Vagina (tissue), 2 donors: ENCODE results near the gene GALNT9. TPM values are rescaled to one million over a fixed set of nuclear protein-coding genes. Genes with fewer than 3 reads are reported as not detected.
"Not testable (repeated sequence)": the region's sequence is repeated elsewhere in the genome, so short reads cannot be mapped to it uniquely, and the experiment has no call there.

Source experiments
- DNase-seq, 2 donors: peaks; one replicate each; pipeline ENCODE4 v3.0.0-alpha.2; 2017; ENCODE audit errors: extremely low spot score in 2 of 2
- H3K27ac ChIP-seq: fragments of 200-600 bp; sonication (generic); one replicate; pipeline ENCODE4 v1.5.1; 2019
- H3K27me3 ChIP-seq: fragments of 200-600 bp; sonication (generic); one replicate; pipeline ENCODE4 v1.5.1; 2019
- H3K36me3 ChIP-seq, 2 donors: fragments of 200-600 bp; sonication (generic); one replicate each; pipeline ENCODE4 v1.5.1; 2017 to 2019
- H3K4me1 ChIP-seq: fragments of 200-600 bp; sonication (generic); one replicate; pipeline ENCODE4 v1.5.1; 2019
- H3K4me3 ChIP-seq, 2 donors: fragments of 200-600 bp; sonication (generic); 1 replicate in 1 of 2; 2 replicates in 1 of 2; pipeline ENCODE4 v1.5.1; 2016 to 2019
- H3K9me3 ChIP-seq: fragments of 200-600 bp; sonication (generic); one replicate; pipeline ENCODE4 v1.5.1; 2019
- CTCF ChIP-seq, 3 experiments: fragments of 450-650 bp in 2 of 3; fragments of 200-600 bp in 1 of 3; sonication (generic) in 1 of 3; IDR thresholded peaks; one replicate each; pipeline ENCODE4 v1.5.1; 2017 to 2019; ENCODE audit warnings: antibody characterized with exemption in 3 of 3, mild to moderate bottlenecking in 2 of 3, moderate library complexity in 2 of 3
- POLR2A ChIP-seq, 2 donors: fragments of 450-650 bp; IDR thresholded peaks; one replicate each; pipeline ENCODE4 v1.6.1; 2017; ENCODE audit warnings: antibody characterized with exemption in 2 of 2, mild to moderate bottlenecking in 2 of 2, moderate library complexity in 2 of 2
- POLR2AphosphoS5 ChIP-seq, 2 donors: sonication (generic); formaldehyde crosslinking; IDR thresholded peaks; one replicate each; pipeline ENCODE4 v1.9.0; 2017; ENCODE audit warnings: antibody characterized with exemption in 2 of 2, mild to moderate bottlenecking in 2 of 2, low read depth in 1 of 2; ENCODE audit not compliant: insufficient read depth in 1 of 2
- intact Hi-C: fragments of 100-400 bp; cut with DNase I; formaldehyde crosslinking; loops from one replicate; pipeline ENCODE4 v1.15.1; 2023
- total RNA-seq: library from RNA; depleted of rRNA; stranded (reverse); fragments of >200 nt; gene quantifications from one replicate; pipeline ENCODE4 v1.2.3, GENCODE V29; 2016

The GALNT9 gene
- total RNA-seq, 1 donor from 2014 or later: 1.5 TPM

GRCh38 chr12:132257206-132257954 lies 72.0 kb downstream of the GALNT9 start:
- Histone ChIP-seq H3K27ac (no peak overlapping the region), H3K9me3 (no peaks in the 10 kb centered on the region), H3K4me1 (no peaks in the 10 kb centered on the region), H3K27me3 (no peaks in the 10 kb centered on the region), H3K36me3 (no peaks in the 10 kb centered on the region), H3K4me3 (no peak overlapping the region)
- intact Hi-C loops: no loop called here
- TF ChIP-seq CTCF (IDR thresholded peaks at IDR 0.05): no peak
- no peak for TF ChIP-seq POLR2AphosphoS5 (IDR thresholded peaks at IDR 0.05; ENCODE audit: insufficient read depth in 1 of 2, low read depth in 1 of 2)
- DNase-seq: no peak

- TF ChIP-seq POLR2AphosphoS5 (IDR thresholded peaks at IDR 0.05; ENCODE audit: insufficient read depth in 1 of 2, low read depth in 1 of 2): no peak
- no peak for TF ChIP-seq CTCF (IDR thresholded peaks at IDR 0.05)
- TF ChIP-seq POLR2A (IDR thresholded peaks at IDR 0.05): no peak
- Histone ChIP-seq H3K9me3 (no peaks in the 10 kb centered on the region), H3K4me3 (no peak overlapping the region), H3K36me3 (no peaks in the 10 kb centered on the region), H3K4me1 (no peaks in the 10 kb centered on the region), H3K27me3 (no peaks in the 10 kb centered on the region), H3K27ac (no peak overlapping the region)
- intact Hi-C loops: no loop called here
- no peak for DNase-seq
These were observed 72.7 kb downstream of the GALNT9 start for GRCh38 chr12:132256646-132257045.

DNA sequence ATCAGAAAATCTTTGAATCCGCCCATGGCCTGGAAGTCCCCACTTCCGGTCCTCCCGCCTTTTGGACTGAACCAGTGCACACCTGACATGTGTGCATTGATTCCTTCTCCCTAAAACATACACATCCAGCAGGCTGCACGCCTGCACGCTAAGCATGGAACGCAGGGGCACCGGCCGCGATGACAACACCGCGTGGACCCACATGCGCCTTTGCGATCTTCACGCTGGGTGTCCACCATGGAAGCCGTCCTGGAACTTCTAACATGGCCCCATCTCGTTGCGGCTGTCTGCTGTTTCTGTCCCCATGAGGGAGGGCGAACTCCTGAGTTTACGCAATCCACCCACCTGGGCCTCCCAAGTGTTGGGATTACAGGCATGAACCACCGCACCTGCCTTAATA lies 73.7 kb downstream of the GALNT9 start:
- no peak overlapping the region for H3K27ac ChIP-seq
- no peaks in the 10 kb centered on the region for H3K9me3 ChIP-seq
- intact Hi-C loops: no loop called here
- no peak for TF ChIP-seq POLR2AphosphoS5 (IDR thresholded peaks at IDR 0.05; ENCODE audit: insufficient read depth in 1 of 2, low read depth in 1 of 2)
- no peak for TF ChIP-seq CTCF (IDR thresholded peaks at IDR 0.05)
- TF ChIP-seq POLR2A (IDR thresholded peaks at IDR 0.05): no peak
- no peak for DNase-seq
- H3K4me1 ChIP-seq: no peaks in the 10 kb centered on the region
- H3K36me3 ChIP-seq: no peaks in the 10 kb centered on the region
- H3K27me3 ChIP-seq: no peaks in the 10 kb centered on the region
- no peak overlapping the region for H3K4me3 ChIP-seq

DNA sequence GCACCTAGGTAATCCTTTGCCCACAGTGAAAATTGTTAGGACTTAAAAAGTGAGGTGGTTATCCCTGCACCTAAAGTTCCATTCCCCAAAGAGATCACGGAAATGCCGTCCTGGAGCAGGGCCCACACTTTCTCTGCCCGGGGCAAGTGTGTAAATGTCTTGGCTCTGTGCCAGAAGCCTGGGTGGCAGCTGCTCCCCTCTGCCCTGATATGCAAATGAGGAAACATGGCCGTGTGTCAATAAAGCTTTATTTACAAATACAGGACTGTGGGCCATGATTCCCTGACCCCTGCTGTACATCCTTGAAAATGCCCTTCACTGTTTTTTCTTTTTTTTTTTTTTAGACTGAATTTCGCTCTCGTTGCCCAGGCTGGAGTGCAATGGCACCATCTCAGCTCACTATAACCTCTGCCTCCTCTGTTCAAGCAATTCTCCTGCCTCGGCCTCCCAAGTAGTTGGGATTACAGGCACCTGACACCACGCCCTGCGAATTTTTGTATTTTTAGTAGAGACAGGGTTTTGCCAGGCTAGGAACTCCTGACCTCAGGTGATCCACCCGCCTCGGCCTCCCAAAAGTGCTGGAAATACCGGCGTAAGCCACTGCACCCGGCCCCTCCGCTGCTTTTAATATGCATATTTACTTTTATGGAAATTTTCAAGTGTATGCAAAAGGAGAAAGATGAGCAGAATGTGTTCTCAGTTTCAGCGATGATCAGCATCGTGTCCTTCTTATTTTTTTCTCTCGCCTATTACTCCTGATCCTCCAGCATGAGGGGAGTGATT lies 75.5 kb downstream of the GALNT9 start:
- no peak overlapping the region for H3K4me3 ChIP-seq
- intact Hi-C loops: no loop called here

DNA sequence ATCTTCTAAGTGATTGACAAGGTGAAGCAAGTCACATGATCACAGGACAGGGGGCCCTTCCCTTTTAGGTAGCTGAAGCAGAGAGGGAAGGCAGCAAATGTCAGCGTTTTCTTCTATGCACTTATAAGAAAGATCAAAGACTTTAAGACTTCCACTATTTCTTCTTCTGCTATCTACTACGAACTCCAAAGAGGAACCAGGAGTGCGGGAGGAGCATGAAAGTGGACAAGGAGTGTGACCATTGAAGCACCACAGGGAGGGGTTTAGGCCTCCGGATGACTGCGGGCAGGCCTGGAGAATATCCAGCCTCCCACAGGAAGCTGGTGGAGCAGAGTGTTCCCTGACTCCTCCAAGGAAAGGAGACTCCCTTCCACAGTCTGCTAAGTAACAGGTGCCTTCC lies 76.4 kb downstream of the GALNT9 start:
- H3K4me3 ChIP-seq, H3K4me1 ChIP-seq, H3K27ac ChIP-seq, H3K36me3 ChIP-seq, DNase-seq, H3K27me3 ChIP-seq, H3K9me3 ChIP-seq, intact Hi-C loops: not testable (repeated sequence)

More for the DNA sequence above, 75.5 kb downstream of the GALNT9 start:
- Histone ChIP-seq H3K27ac (no peak overlapping the region), H3K9me3 (no peaks in the 10 kb centered on the region), H3K36me3 (no peaks in the 10 kb centered on the region), H3K27me3 (no peaks in the 10 kb centered on the region), H3K4me1 (no peaks in the 10 kb centered on the region)
- DNase-seq: no peak
- TF ChIP-seq POLR2A (IDR thresholded peaks at IDR 0.05) (no peak), POLR2AphosphoS5 (IDR thresholded peaks at IDR 0.05; ENCODE audit: insufficient read depth in 1 of 2, low read depth in 1 of 2) (no peak), CTCF (IDR thresholded peaks at IDR 0.05) (no peak)
